ENCODE data around the gene NDST1. TPM values are rescaled to one million over a fixed set of nuclear protein-coding genes. Genes with fewer than 3 reads are reported as not detected.

NDST1 gene
- polyA plus RNA-seq, 1 donor from 2014 or later, result 3.1 TPM

- Mint-ChIP-seq H3K9me3 (no peaks in the 10 kb centered on the region), H3K27me3 (peaks cover 4% of the 10 kb centered on the region), H3K27ac (no peak overlapping the region), H3K4me1 (no peaks in the 10 kb centered on the region), H3K36me3 (no peaks in the 10 kb centered on the region), H3K4me3 (no peak overlapping the region)
These were observed 98.5 kb downstream of the NDST1 start for GRCh38 chr5:150606476-150606875.

GRCh38 chr5:150607105-150607504 is 99.2 kb downstream of the NDST1 start:
- Mint-ChIP-seq H3K36me3 (no peaks in the 10 kb centered on the region), H3K27ac (no peak overlapping the region), H3K4me1 (no peaks in the 10 kb centered on the region), H3K27me3 (peaks cover 4% of the 10 kb centered on the region), H3K4me3 (no peak overlapping the region), H3K9me3 (no peaks in the 10 kb centered on the region)

Other genes starting within 250 kb of the NDST1 start
- gene CAMK2A, start 218.4 kb upstream of the NDST1 start, polyA plus RNA-seq, result not detected
- not detected for gene ARSI, start 205.2 kb upstream of the NDST1 start, polyA plus RNA-seq
- gene TCOF1, start 150.4 kb upstream of the NDST1 start, polyA plus RNA-seq, result 26.4 TPM
- 29,718 TPM for gene CD74, start 95.2 kb upstream of the NDST1 start, polyA plus RNA-seq
- gene RPS14, start 58.4 kb upstream of the NDST1 start, polyA plus RNA-seq, result 7,694 TPM
- gene SYNPO, start 132.5 kb downstream of the NDST1 start, polyA plus RNA-seq, result 4.8 TPM
- not detected for gene MYOZ3, start 153.1 kb downstream of the NDST1 start, polyA plus RNA-seq
- gene RBM22, start 192.9 kb downstream of the NDST1 start, polyA plus RNA-seq, result 69.5 TPM

Measured in IgD-negative memory B cell (primary cell).